OCI-LY3 (cell line): Measurements from ENCODE around the gene EPS15.

Experiments
- H2AFZ ChIP-seq: fragments of 200-600, 300-600 bp; shearing (Covaris generic); 2 replicates; pipeline ENCODE4 v1.6.0; 2014; ENCODE audit warnings: antibody characterized with exemption, low read depth, low read length
- H3K27ac ChIP-seq: fragments of 200-600, 300-600 bp; sonication (generic); 2 replicates; pipeline ENCODE4 v1.5.1; 2014; ENCODE audit warnings: mild to moderate bottlenecking, low read length, moderate library complexity, mixed read lengths
- H3K27me3 ChIP-seq: fragments of 200-600, 300-600 bp; sonication (generic); 2 replicates; pipeline ENCODE4 v1.6.1; 2014; ENCODE audit warnings: low read depth, low read length, mixed read lengths
- H3K36me3 ChIP-seq: fragments of 200-600, 300-600 bp; sonication (generic); replicated peaks from 2 replicates; pipeline ENCODE3; 2014; ENCODE audit warnings: low read depth, low read length, mixed read lengths
- H3K4me1 ChIP-seq: fragments of 300-600, 200-600 bp; sonication (generic); 2 replicates; pipeline ENCODE4 v1.6.1; 2014; ENCODE audit warnings: low read length, mixed read lengths
- H3K4me2 ChIP-seq: fragments of 200-600, 300-600 bp; sonication (generic); 2 replicates; pipeline ENCODE4 v1.6.1; 2014; ENCODE audit warnings: low read length, mixed read lengths
- H3K4me3 ChIP-seq: fragments of 300-600, 200-600 bp; sonication (generic); 2 replicates; pipeline ENCODE4 v1.5.1; 2014; ENCODE audit warnings: antibody characterized with exemption, mild to moderate bottlenecking, low read length, moderate library complexity
- H3K79me2 ChIP-seq: fragments of 300-600, 200-600 bp; shearing (Covaris generic); 2 replicates; pipeline ENCODE4 v1.6.1; 2014; ENCODE audit warnings: mild to moderate bottlenecking, low read length, mixed read lengths
- H3K9ac ChIP-seq: fragments of 300-600, 200-600 bp; shearing (Covaris generic); 2 replicates; pipeline ENCODE4 v1.6.0; 2014; ENCODE audit warnings: mild to moderate bottlenecking, low read length, moderate library complexity
- H3K9me3 ChIP-seq: fragments of 200-600, 300-600 bp; shearing (Covaris generic); 2 replicates; pipeline ENCODE4 v1.6.1; 2014; ENCODE audit warnings: low read length, mixed read lengths; ENCODE audit not compliant: insufficient read depth
- H4K20me1 ChIP-seq: fragments of 200-600, 300-600 bp; sonication (generic); 2 replicates; pipeline ENCODE4 v1.6.1; 2016; ENCODE audit warnings: low read length, mixed read lengths; ENCODE audit not compliant: insufficient read depth
- CTCF ChIP-seq: fragments of 200-600, 300-600 bp; sonication (generic); IDR thresholded peaks from 2 replicates; pipeline ENCODE4 v1.5.1; 2014; ENCODE audit warnings: antibody characterized with exemption, low read length, low read depth
- EZH2phosphoT487 ChIP-seq: fragments of 200-600 bp; shearing (Covaris generic); IDR thresholded peaks from 2 replicates; pipeline ENCODE4 v1.6.1; 2018; ENCODE audit warnings: antibody characterized with exemption, mixed run types, low read depth

The EPS15 gene

GRCh38 chr1:51445351-51446090 is 73.5 kb downstream of the EPS15 start:
- Histone ChIP-seq H3K27ac (no peak overlapping the region), H3K79me2 (no peaks in the 10 kb centered on the region), H3K9ac (no peak overlapping the region), H2AFZ (no peak overlapping the region), H3K36me3 (peaks cover 9% of the 10 kb centered on the region), H3K4me1 (no peaks in the 10 kb centered on the region), H3K4me2 (no peak overlapping the region), H3K9me3 (no peaks in the 10 kb centered on the region), H4K20me1 (no peaks in the 10 kb centered on the region), H3K27me3 (no peaks in the 10 kb centered on the region), H3K4me3 (no peak overlapping the region)
- no peak for TF ChIP-seq EZH2phosphoT487
- no peak for TF ChIP-seq CTCF

GRCh38 chr1:51444534-51445192 is 74.4 kb downstream of the EPS15 start:
- Histone ChIP-seq H3K9me3 (no peaks in the 10 kb centered on the region), H3K9ac (no peak overlapping the region), H3K27me3 (no peaks in the 10 kb centered on the region), H3K4me1 (no peaks in the 10 kb centered on the region), H3K36me3 (peaks cover 12% of the 10 kb centered on the region), H3K4me3 (no peak overlapping the region), H3K4me2 (no peak overlapping the region), H4K20me1 (no peaks in the 10 kb centered on the region), H3K79me2 (no peaks in the 10 kb centered on the region), H2AFZ (no peak overlapping the region), H3K27ac (no peak overlapping the region)
- TF ChIP-seq CTCF = no peak
- TF ChIP-seq EZH2phosphoT487 = no peak

GRCh38 chr1:51444096-51444495 is 75.0 kb downstream of the EPS15 start:
- TF ChIP-seq EZH2phosphoT487 = no peak
- no peak for TF ChIP-seq CTCF
- no peak overlapping the region for H3K4me3 ChIP-seq
- H3K79me2 ChIP-seq = no peaks in the 10 kb centered on the region
- H3K36me3 ChIP-seq = peaks cover 13% of the 10 kb centered on the region
- peaks cover 6% of the 10 kb centered on the region for H3K4me1 ChIP-seq
- no peak overlapping the region for H2AFZ ChIP-seq
- no peak overlapping the region for H3K9ac ChIP-seq
- no peaks in the 10 kb centered on the region for H3K27me3 ChIP-seq
- no peaks in the 10 kb centered on the region for H4K20me1 ChIP-seq
- no peaks in the 10 kb centered on the region for H3K9me3 ChIP-seq
- no peak overlapping the region for H3K27ac ChIP-seq
- H3K4me2 ChIP-seq = no peak overlapping the region

GRCh38 chr1:51443555-51443954 is 75.5 kb downstream of the EPS15 start:
- H3K4me3 ChIP-seq = no peak overlapping the region
- H3K27ac ChIP-seq = no peak overlapping the region
- H3K4me2 ChIP-seq = no peak overlapping the region
- H3K9me3 ChIP-seq = no peaks in the 10 kb centered on the region
- no peaks in the 10 kb centered on the region for H3K79me2 ChIP-seq
- H3K9ac ChIP-seq = no peak overlapping the region
- H3K36me3 ChIP-seq = peaks cover 18% of the 10 kb centered on the region
- H3K4me1 ChIP-seq = peaks cover 8% of the 10 kb centered on the region
- H3K27me3 ChIP-seq = no peaks in the 10 kb centered on the region
- H4K20me1 ChIP-seq = no peaks in the 10 kb centered on the region
- TF ChIP-seq CTCF (no peak), EZH2phosphoT487 (no peak)
- H2AFZ ChIP-seq = no peak overlapping the region
